Middle frontal gyrus (tissue), 1 donor: Measurements from ENCODE around the gene ITGA1.
"Not testable (repeated sequence)": the region's sequence is repeated elsewhere in the genome, so short reads cannot be mapped to it uniquely, and the experiment has no call there.

Experiments used
- DNase-seq: peaks from one replicate; pipeline ENCODE4 v3.0.0-alpha.2; 2015; ENCODE audit warnings: low spot score; ENCODE audit errors: extremely low spot score

The ITGA1 gene

GRCh38 chr5:52948418-52949076, 160.8 kb downstream of the ITGA1 start:
- DNase-seq: peak; percentile 53

GRCh38 chr5:52950686-52951085, 163.0 kb downstream of the ITGA1 start:
- no peak for DNase-seq

GRCh38 chr5:52952483-52952882, 164.8 kb downstream of the ITGA1 start:
- DNase-seq: no peak

DNA sequence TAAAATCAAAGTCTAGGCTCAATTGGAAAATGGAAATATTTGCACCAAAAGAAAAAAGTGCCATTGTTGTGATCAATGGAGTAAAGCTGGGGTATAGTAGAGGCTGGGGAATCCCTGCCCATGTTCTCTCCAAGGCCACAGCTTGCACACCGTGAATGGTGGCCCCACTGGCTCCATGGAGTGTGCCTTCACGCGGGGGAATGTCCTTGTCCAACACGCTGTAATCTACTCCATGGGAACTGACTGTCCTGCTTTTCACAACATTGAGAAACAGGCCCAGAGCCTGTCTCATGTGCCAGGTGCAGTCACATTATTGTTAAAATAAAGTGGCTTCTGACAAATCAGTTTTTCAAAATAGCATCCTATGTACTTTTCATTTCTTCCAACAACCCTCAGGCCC, 168.3 kb downstream of the ITGA1 start:
- DNase-seq: no peak

- no peak for DNase-seq
Observed at GRCh38 chr5:52956915-52957747, 169.4 kb downstream of the ITGA1 start.

DNA sequence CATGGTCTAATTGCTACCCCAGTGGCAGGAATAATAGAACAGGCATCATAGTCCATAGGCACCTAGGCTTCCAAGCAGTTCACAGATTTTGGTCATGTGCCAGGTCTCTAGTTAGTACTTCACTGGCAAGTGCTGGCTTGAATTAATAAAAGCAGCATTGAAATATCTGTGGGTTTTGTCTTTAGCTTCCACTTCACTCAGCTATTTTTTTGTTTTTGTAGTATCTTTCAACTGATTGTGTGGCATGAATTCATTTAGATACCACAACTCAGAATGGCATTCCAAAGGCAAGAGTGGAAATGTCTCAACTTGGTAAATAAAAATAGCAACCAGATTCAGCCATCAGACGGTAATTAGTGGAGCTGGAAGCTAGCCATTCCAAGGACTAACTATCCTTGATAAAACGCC, 173.6 kb downstream of the ITGA1 start:
- no peak for DNase-seq

DNA sequence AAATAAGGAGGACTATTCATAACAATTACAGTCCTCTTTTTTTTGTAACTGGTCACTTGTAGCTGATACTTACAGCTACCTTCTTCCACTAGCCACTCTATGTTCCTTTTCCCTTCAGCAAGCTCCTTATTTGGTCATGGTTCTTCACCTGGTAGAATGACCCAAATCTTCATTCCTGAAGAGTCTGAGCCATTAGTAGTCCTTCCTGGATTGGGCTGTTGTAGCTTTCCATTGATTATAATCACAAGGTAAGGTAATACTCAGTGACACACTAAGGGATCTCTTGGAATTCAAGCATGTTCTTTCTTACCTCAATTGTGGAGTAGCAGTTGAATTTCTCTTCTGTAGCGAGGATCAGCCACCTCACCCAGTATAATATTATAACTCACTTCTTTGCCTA, 175.9 kb downstream of the ITGA1 start:
- no peak for DNase-seq

DNA sequence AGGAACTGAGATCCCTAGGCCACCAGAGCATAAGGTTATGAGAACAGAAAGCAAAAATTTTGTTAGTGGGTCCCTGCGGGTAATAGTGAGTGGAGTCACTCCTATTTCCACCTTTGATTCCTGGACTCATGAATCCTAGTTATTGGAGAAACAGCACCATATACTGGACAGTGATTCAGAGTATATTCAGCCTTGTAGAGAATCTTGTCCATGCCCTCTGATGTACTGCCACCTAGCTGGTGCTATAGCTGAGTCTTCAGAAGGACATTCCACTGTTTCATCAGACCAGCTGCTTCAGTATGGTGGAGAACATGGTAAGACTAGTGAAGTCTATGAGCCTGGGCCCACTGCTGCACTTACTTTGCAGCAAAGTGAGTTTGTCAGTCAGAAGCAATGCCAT, 176.4 kb downstream of the ITGA1 start:
- no peak for DNase-seq

DNA sequence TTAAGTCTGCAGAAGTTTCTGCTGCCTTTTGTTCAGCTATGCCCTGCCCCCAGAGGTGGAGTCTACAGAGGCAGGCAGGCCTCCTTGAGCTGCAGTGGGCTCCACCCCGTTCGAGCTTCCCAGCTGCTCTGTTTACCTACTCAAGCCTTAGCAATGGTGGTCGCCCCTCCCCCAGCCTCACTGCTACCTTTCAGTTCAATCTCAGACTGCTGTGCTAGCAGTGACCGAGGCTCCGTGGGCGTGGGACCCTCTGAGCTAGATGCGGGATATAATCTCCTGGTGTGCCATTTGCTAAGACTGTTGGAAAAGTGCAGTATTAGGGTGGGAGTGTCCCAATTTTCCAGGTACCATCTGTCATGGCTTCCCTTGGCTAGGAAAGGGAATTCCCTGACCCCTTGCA, 188.4 kb downstream of the ITGA1 start:
- not testable (repeated sequence) for DNase-seq

DNA sequence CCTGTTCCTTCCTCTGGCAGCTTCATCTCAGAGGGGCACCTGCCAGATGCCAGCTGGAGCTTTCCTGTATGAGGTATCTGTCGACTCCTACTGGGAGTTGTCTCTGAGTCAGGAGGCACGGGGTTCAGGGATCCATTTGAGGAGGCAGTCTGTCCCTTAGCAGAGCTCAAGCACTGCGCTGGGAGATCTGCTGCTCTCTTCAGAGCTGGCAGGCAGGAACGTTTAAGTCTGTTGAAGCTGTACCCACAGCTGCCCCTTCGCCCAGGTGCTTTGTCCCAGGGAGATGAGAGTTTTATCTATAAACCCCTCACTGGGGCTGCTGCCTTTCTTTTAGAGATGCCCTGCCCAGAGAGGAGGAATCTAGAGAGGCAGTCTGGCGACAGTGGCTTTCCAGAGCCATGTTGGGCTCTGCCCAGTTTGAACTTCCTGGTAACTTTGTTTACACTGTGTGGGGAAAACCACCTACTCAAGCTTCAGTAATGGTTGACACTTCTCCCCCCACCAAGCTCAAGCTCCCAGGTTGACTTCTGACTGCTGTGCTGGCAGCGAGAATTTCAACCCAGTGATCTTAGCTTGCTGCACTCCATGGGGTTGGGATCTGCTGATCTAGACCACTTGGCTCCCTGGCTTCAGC, 189.7 kb downstream of the ITGA1 start:
- DNase-seq: no peak

- DNase-seq: no peak
Observed at GRCh38 chr5:52981507-52981906, 193.8 kb downstream of the ITGA1 start.

DNA sequence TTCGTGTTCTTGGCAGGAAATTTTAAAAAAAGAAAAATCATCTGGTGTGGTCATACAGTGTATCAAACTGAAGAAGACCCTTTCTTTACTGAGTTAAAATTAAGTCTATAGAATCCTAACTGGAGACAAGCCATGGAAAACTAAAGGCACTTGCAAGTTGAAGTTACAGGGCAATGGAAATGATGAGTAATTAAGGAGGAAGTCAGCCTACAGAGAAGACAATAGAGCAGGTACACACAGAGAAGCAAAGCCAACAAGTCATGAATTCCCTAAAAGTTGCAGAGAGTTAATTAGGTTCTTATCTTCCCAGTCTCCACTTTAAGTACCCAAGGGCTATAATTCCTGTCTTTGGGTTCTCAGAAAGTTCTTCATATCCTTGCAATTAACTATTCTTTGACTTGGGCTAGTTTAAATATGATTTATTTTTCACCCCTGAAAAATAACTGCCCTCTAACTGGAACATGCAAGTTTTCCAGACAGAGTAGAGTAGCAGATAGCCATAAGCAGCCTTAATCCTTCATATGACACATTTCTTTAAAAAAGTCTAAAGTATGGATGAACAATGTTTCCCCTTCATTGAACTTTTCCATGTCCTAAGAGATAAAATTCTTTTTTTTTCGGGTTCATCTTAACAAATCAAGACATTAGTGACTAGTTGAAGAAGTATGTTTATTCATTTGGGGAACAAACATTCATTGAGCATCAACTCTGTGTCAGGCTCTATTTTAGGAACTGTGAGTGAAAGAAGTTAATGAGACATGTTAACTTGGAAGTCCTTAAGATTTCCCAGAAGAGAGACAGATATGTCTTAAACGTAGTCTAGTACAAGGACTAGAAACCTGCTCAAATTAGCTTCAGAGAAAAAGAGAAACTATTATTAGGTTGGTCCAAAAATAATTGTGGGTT, 196.3 kb downstream of the ITGA1 start:
- DNase-seq: no peak

GRCh38 chr5:52985306-52985705, 197.6 kb downstream of the ITGA1 start:
- no peak for DNase-seq

DNA sequence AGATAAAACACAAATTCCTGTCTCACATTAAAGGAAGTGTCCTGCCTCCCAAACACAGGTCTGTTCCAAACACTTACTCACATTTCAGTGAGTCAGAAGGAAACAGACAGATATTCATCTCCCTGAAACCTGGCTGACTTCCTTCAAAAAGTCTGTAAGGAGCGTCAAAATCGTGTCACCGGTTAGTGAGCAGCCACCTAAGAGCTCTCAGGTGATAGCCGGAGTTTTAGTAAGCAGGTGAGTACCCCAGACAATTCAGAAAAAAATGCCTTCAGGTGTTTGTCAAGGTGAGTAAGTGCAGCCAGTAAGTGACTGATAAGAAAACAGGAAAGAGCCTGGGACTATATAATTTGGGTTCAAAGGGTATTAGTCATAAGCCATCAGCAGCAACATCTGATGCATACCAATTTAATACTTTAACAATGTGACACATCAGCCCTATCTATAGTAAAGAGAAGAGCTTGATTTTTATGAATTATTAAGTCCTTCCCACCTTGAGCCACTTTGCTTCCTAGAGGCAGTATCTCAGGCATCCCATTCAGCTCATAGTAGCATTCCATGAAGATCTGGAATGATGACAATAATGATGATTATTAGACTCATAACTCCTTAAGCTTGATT, 200.1 kb downstream of the ITGA1 start:
- no peak for DNase-seq

GRCh38 chr5:52988335-52989024, 200.8 kb downstream of the ITGA1 start:
- DNase-seq: no peak

DNA sequence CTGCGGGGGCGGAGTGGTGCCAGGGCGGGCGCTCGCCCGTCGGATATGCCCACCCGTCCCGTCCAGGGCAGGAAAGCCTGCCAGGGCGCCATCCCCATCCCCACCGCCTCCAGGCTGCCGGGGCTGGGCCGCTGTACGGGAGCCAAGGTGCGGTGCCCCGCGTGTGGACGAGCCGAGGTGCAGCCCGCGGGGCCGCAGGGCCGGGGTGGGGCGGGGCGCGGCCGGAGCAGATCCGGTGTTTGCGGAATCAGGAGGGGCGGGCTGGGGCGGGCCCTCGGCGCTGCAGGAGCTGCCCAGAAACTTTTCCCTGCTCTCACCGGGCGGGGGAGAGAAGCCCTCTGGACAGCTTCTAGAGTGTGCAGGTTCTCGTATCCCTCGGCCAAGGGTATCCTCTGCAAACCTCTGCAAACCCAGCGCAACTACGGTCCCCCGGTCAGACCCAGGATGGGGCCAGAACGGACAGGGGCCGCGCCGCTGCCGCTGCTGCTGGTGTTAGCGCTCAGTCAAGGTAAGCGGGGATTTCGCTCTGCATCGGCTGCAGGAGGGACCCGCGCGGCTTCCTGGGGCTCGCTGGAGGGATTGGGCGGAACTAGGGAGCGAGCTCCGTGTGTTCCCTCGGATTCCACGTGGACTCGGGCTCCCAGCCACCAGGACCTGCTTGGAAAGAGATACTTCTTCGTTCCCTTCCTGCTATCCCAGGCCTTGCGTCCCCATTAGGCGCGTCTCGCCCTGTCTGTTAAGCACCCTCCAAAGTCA, 201.5 kb downstream of the ITGA1 start, which contains the start of gene ITGA2:
Gene ITGA2, plus strand, starts transcription at position 328 of the 756 bp plus-strand sequence. Its CDS starts 117 bp downstream, at position 445.
- DNase-seq: no peak

DNA sequence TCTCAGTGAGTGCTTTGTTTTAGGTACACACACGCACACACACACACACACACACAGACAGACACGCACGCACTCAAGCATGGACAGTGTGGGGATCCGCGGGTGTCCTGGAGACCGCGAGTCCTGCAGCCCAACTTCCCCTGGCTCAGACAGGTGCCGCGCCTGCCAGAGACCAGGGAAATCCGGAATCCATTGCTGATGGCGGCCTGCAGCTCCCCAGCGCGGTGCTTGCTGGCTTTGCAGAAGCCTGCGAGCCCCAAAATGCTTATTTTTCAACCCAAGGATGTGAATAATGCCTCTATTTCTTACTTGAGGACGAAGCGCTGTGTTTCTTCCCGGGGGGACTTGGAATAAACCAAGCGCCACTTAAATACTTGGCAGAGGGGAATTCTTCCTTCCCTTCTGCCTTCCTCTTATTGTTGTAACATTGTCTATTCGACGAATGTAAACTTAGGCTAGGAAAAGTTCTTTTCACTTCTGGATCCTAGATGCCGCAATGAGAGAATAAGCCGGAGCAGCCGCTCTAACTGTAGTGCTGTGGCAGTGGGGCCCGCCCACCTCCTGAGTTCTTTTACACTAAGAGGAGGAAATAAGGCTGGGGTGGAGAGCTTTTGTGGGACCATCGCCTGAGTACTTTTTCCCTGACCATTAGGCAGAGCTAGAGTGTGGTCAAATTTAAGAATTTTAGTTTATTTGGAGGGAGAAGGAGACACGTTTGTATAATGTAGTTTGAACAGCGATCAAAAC, 202.2 kb downstream of the ITGA1 start:
- DNase-seq: no peak

DNA sequence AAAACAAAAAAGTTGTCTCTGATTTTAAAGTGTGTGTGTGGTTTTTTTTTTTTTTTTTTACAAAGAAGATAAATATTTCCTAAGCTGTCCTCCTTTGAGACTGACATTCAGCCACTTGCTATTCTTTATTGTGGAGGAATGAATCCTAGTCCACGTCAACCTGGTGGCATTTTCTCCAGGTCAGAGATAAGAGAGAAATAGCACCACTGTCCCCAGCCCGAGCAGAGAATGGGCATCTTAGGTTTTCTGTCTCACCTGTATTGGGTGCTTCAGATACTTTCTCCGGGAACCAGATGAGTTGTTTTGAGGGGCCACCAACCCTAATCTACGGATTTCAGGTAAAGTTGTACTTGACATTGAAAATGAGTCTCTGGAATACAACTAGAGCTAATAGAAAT, 202.8 kb downstream of the ITGA1 start:
- no peak for DNase-seq

- no peak for DNase-seq
Observed at GRCh38 chr5:52993367-52993766, 205.7 kb downstream of the ITGA1 start.
